Keratinocyte (primary cell): ENCODE results near the gene HSD17B4.

Experiments used
- EZH2 ChIP-seq: IDR thresholded peaks from one replicate; pipeline ENCODE4 v1.6.1; 2012; ENCODE audit warnings: inconsistent platforms, mild to moderate bottlenecking, low read length, moderate library complexity
- TF ChIP-seq, protein P1 (sequence below), 3 experiments: IDR thresholded peaks in 1 of 3; conservative IDR thresholded peaks in 1 of 3; optimal IDR thresholded peaks in 1 of 3; 2 replicates in 2 of 3; 3 replicates in 1 of 3; pipeline versions ENCODE3 to v1.5.1; 2011; ENCODE audit warnings: low read length in 3 of 3, mild to moderate bottlenecking in 3 of 3, moderate library complexity in 2 of 3, control low read depth in 1 of 3, inconsistent platforms in 1 of 3; ENCODE audit not compliant: insufficient read depth in 2 of 3; ENCODE audit errors: extremely low read depth in 1 of 3

DNA sequence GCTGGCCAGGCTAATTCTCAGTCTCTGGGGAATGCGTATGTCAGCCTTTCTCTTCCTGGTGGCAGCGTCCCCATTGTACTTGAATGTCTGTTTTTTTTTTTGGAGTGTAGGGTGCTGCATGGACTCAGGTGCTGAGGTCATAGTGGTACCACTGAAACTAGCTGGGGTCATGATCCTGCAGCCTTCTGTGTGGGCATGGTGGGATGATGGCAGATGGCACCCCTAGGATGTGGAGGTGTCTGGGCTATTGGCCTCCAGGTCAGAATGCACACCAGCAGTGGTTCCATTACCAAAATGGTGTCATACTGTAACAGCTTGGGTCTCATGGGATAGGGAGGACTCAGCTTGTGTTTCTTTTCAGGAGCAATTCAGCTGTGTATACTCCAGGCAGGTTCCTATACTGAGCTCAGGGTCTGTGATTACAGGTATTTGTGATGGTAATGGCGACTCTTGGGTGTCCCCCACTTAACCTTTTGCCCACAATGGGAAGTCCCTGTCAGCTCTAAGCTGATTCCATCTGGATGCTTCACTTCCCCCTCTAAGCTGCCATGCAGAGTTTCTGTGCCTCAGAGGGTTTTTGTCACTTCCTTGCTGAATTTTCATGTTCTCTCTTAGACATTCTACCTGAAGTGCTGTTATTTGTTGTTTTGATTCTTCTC is 17.9 kb downstream of the HSD17B4 start:
- TF ChIP-seq, protein P1, sequence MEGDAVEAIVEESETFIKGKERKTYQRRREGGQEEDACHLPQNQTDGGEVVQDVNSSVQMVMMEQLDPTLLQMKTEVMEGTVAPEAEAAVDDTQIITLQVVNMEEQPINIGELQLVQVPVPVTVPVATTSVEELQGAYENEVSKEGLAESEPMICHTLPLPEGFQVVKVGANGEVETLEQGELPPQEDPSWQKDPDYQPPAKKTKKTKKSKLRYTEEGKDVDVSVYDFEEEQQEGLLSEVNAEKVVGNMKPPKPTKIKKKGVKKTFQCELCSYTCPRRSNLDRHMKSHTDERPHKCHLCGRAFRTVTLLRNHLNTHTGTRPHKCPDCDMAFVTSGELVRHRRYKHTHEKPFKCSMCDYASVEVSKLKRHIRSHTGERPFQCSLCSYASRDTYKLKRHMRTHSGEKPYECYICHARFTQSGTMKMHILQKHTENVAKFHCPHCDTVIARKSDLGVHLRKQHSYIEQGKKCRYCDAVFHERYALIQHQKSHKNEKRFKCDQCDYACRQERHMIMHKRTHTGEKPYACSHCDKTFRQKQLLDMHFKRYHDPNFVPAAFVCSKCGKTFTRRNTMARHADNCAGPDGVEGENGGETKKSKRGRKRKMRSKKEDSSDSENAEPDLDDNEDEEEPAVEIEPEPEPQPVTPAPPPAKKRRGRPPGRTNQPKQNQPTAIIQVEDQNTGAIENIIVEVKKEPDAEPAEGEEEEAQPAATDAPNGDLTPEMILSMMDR (optimal IDR thresholded peaks at IDR 0.05 in 1 of 3, IDR thresholded peaks at IDR 0.05 in 1 of 3, conservative IDR thresholded peaks at IDR 0.05 in 1 of 3; ENCODE audit: extremely low read depth in 1 of 3, insufficient read depth in 2 of 3, low read length in 3 of 3): no peak
- TF ChIP-seq EZH2: no peak
